GM19240 (cell line): Measurements from ENCODE around the gene TM6SF1.
"Not testable (repeated sequence)": the region's sequence is repeated elsewhere in the genome, so short reads cannot be mapped to it uniquely, and the experiment has no call there.

Experiments
- DNase-seq: peaks from one replicate; pipeline ENCODE4 v3.0.0; 2011; ENCODE audit warnings: low spot score; ENCODE audit not compliant: insufficient read length

Gene TM6SF1

DNA sequence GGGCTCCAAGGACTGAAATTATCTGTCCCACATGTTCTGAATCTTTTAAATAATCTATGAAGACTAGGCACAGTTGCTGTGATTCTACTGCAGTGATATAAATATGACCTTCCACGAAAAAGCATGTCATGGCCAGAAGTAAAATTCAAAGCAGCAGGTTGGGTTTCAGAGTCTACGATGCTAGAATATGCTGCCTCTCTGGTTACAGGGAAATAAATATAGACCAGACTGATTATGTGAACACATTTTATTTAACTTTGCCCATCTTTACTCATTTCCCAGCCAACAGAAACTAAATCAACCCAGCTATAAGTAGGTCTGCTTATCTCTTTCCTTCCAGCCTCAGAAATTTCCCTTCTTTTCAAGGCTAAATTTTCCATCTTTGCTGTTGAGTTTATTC lies 19.9 kb upstream of the TM6SF1 start:
- no peak for DNase-seq

DNA sequence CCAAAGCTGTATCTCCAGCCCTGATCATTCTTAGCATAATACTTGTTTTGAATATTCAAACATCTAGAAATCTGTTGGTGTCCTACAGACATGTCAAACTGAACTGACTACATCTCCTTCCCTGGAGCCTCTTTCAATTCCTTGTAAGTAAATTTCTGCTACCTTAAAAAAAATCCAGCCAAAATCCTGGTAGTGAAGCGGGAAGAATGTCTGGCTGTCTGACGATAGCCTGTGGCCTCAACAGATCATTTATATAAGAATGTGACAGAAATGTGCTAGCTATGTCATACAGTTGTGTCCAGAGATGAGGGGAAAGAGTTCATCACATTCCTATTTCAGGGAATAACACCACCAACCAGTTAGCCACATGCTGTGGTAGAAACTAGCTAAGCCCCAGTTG lies 18.6 kb upstream of the TM6SF1 start:
- DNase-seq: no peak

DNA sequence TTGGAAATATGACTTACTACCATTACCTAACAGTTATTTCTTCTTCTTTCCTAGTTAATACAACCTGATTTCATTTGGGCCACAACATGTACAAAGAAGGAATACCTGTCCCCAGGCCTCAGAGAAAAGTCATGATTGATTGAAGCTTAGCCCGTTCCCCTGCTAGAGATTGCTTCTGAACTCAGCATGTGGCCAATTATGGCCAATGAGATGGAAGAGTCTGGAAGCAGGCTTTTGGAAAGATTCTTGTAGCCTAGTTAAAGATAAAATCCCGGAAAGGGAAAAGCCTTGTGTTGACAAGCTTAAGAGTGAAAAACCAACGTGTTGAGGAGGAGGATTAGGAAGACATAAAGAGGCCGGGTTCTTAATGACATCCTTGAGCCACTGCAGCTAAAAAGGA lies 17.0 kb upstream of the TM6SF1 start:
- DNase-seq: no peak

DNA sequence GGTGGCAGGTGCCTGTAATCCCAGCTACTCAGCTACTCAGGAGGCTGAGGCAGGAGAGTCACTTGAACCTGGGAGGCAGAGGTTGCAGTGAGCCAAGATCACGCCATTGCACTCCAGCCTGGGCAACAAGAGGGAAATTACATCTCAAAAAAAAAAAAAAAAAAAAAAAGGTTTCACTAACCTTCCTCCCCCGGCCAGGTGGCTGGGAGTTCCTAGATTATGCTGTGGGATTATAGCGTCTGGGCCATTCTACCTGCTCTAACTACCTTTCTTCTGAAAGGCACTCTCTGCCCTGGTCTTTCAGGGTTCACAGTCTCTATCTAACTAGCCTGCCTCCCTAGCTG lies 15.5 kb upstream of the TM6SF1 start:
- DNase-seq: not testable (repeated sequence)

DNA sequence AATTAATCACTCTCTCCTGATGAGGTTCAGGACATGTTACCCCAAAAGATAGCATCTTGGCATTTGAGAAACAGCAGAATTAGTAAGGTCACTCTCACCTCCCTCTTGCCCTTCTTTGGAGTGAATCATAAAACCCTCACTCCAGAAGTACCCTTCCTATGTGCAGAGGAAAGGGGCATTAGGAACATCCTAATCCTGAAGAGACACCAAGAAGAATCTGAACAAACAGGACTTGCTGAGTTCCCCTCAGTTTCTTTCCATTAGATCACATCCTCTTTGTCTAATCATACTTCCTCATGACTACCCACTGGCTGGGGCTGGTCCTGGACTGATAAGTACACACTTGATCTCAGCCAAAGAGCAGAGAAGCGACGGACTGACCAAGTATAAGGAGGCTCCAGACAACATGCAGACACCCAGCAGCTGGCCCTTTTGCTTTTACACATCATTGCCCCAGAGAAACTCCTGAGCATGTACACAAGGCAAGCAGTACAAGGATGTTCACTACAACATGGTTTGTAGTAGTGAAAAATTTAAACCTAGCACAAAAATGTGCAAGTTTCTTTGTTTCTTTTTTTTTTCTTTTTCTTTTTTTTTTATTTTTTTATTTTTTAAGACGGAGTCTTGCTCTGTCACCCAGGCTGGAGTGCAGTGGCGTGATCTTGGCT lies 15.0 kb upstream of the TM6SF1 start:
- DNase-seq: no peak

DNA sequence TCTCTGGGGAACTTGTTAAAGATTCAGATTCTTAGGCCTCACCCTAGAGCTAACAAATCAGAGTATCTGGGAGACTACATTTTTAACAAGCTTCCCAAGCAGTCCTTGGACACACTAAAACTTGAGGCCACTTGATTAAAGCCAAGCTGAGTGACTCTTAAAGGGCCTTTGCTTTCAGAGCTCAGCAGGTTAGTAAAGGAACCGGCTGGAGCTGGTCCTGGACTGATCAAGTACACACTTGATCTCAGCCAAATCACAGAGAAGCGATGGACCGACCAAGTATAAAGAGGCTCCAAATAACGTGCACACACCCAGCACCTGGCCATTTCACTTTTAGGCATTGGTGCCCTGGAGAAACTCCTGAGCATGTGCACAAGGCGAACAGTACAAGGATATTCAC lies 12.9 kb upstream of the TM6SF1 start:
- no peak for DNase-seq

DNA sequence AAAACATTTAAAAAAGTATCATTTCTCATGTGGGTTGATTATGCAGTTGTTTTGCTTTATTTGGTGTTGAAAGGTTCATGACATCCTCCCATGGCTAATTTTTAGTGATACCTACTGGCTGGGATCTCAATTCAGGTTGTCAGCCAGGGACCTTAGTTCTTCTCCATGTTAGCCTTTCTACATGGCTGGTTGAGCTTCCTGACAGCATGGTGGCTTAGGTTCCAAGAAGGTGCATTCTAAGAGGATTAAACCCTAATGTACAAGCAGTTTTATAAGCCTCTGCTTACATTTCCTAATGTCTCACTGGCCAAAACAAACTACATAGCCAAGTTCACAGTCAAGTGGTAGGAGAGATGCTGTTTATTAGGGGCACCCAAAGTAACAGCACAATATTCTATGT lies 9.4 kb upstream of the TM6SF1 start:
- no peak for DNase-seq

DNA sequence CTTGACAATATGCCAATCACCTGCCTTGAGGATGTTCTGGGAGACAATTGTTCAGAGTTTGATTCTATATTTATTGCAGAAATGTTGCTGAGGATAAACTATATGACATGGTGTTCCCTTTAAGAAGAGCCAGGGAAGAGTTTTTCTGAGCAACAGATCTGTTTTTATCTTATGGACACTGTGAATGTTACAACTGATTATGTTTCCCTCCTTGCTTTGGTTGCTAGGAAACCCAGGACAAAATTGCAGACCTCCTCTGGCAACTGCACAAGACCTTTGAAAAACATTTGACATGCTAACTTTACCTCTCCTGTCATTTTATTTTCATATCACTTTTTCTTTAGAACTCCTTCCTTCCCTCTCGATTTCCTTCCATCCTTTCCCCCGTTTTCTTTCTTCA lies 8.2 kb upstream of the TM6SF1 start:
- DNase-seq: no peak

DNA sequence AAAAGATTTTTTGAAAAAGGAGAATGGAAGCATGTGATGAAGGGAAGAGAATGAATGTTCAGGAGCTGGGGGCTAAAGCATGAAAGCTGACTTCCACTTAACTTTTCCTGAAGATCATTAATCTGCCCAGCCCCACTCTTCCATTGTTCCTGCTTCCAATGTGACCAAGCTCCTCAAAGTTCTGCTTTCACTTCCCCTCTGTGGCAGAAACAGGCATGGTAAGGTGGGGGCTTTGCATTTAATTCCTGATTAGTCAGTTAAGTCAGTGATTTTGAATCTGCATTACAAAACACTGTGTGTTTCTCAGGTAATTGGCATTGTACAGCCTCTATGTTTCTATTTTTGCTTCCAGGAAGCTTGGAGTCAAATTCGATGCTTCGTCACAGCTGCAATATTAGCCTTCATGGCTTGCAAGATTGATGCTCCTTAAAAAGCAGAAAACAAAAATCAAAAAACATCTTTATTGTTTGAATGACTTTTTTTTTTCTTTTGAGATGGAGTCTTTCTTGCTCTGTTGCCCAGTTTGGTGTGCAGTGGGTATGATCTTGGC lies 7.3 kb upstream of the TM6SF1 start:
- DNase-seq: no peak

DNA sequence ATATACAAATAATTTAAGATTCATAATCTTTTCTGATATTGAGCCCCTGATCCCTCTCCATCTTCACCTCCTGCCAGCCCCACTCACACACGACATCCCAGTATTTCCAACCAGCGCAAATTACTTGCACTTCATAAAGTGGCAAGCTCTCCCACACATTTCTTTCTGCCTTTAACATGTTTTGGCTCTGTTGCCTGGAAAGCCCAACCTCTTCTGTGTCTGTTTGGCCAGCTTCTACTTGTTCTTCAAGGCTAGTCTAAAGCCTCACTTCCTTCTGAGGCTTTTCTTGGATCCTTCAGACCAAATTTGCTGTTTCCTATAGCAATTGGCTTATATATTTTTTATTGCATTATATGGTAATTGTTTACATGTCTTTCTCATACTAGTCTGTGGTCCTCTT lies 5.1 kb upstream of the TM6SF1 start:
- no peak for DNase-seq

DNA sequence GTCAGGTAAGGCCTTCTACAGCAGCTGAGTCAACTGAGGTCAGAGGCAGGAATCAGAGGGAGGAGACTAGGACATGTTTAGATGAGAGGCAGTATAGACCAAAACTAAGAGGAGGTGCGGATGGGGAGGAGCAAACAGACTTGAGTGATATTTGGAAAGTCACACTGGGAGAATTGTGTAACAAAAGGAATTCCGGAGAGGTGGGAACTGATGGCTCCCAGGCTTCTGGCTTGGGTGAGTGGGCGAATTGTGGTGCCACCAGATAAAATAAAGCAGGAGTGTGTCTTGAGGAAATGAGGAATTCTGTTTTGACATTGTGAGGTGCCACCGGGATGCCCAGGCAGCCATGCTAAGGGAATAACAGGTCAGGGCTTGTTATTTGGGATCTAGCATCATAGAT lies 3.3 kb upstream of the TM6SF1 start:
- DNase-seq: no peak

DNA sequence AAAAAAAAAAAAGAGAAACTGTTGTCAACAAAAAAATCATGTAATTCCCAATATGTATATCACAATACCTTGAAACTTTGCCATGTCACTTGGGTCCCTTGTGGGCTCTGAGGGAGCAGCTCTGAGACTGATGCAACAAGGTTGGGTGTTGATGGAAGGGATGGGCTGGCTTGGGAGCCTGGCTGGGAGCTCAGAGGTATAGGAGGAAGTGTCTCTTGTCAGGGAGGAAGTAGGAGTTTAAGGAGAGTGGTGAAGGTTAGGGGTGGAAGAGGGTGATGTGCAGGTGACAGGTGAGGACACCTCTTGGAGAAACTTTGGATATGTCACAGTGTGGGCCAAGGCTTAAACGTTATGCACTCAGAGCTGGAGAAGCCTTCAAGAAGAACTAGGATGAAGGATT lies 2.0 kb upstream of the TM6SF1 start:
- DNase-seq: no peak

DNA sequence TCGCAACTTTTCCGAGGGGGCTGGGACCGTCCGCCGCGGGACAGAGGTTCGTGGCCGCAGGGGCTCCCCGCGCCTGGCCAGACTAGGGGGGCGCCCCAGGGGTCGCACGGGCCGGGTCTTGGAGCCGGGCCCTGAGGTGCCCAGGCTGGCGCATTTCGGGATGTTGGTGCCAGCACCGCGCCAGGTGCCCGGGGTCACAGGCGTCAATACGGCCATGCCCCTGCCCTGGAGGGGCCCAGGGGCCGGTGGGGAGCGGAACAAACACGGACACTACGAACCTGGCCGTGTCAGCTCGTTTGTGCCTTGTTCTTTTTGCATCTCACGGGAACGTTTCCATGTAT lies 366 bp downstream of the TM6SF1 start:
- no peak for DNase-seq

DNA sequence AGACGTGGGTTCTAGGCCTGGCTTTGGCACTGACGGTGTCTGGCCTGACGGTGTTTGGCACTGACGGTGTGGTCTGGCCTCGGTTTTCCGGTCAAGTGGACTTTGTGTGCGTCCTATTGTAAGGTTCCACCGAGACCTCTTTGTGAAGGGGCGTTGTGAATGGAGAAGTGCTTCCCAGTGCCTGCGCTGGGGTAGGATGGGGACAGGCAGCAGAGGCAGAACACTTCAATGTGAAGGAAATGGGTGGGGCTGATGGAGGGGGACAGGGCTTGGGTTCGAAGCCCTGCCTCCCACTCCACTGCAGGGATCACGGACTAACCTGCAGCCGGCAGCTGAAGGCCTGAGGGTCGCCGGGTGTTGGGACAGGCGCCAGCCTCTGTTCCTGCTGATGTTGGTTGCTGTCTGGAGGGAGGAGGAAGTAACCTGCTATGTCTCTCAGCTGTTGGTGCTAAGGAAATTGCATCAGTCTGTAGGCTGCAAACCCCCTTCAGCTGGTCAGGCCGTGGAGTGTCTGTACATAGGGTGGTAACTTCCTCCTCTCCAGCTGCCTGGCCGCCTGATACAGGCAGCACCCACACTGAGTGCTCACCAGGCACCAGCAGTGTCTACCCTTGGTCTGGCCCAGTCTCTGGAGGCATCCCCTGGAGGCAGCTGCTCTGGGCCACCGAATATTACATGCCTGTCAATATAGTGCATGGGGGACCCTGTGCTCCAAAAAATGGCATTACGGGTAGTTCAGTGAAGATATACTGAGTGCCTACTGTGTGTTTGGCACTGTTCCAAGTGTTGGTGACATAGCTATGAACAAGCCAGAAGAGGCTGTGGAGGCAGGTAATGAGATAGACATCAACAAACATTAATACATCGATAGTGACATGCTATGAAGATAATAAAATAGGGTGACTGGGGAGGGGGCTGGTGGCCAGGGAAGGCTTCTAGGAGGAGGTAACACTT lies 1.1 kb downstream of the TM6SF1 start:
- no peak for DNase-seq

DNA sequence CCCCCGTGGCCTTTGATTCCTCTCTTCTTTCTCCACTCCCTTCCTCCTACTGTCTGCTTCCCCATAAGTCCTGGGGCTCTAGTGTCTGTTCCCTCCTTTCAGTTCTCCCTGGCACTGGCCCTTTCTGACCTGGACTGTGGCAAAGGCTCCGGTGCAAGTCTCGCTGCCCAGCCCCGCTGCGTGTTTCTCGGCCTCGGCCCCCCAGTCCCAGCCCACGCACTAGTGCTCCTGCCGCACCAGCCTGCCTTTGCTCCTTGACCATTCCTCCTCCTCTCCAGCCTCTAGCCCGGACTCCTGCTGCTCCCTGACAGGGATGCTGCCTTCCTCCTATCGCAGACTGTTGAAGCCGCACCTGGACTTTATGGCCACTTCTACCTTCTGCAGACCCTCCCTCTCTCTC lies 2.1 kb downstream of the TM6SF1 start:
- DNase-seq: no peak

DNA sequence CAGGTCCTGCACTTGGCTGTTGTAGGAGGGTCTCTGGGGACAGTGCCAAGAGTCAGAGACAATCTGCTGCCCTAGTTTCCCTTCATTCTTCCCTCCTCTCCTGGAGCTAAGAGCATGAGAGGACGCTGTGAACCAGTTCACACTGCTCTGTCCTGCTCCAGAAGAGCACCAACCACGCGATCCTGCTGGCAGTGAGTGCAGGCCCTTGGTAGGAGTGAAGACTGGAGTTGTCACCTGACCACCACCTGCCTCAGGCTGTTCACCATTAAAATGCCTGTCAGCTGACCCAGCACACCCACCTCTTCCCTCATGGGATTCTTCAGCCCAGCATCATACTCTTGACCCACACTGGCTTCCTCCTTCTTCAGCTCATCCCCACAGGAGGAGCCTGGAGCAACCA lies 2.9 kb downstream of the TM6SF1 start:
- DNase-seq: no peak

DNA sequence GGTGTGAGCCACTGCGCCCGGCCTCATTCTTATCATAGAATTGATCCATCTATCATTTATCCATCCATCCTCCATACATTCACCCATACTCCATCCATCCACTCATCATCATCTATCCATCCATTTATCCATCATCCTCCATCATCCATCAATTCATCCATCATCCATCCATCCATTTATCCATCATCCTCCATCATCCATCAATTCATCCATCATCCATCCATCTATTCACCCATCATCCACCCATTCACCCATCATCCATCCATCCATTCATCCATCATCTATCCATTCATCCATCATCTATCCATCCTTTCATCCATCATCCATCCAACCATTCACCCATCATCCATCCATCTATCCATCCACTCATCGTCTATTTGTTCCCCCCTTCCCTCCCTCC lies 3.7 kb downstream of the TM6SF1 start:
- no peak for DNase-seq

DNA sequence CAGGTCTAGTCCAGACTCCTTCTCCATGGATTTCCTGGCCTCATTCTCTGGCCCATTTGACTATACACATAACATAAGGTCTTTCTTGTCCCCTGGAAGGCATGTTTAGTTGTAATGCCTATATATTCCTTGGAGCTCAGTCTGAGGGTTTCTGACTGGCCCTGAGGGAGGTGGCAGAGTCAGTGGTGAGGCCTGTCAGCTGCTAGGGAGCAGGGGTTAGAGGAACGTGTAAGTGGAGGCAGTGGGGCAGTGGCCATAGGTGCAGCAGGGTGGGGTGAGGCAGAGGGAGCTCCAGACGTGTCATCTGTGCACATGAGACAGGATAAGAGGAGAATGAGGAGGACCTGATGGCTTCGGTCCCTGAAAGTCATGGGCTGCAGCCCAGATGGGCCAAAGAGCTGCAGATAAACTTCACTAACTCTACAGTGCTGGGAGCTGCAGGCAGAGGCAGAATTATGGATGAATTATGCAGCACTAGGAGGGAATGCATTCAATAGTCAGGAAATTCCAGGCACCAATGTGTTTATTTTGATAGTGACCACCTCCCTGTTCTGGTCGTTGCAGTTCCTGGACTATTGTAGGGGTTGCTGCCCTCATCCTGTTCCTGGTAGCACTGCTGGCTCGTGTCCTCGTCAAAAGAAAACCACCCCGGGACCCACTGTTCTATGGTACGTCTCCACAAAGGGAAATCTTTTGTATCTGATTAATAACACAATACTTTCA lies 4.9 kb downstream of the TM6SF1 start:
- DNase-seq: no peak

DNA sequence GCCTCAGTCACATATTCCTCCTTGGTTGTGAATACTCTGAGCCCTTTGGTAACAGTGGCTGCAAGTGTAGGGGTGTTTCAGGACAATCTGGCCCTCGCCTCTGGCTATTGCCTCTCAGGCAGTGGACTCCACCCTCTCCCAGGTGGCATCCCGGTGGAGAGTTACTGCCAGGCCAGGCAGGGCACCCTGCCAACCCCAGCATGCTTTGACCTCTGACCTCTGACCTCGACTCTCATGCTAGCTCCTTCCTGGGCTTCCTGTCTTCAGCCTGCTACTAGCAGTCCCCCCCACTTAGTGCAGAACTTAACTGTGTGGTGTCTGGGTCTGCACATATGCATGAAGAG lies 5.5 kb downstream of the TM6SF1 start:
- no peak for DNase-seq

DNA sequence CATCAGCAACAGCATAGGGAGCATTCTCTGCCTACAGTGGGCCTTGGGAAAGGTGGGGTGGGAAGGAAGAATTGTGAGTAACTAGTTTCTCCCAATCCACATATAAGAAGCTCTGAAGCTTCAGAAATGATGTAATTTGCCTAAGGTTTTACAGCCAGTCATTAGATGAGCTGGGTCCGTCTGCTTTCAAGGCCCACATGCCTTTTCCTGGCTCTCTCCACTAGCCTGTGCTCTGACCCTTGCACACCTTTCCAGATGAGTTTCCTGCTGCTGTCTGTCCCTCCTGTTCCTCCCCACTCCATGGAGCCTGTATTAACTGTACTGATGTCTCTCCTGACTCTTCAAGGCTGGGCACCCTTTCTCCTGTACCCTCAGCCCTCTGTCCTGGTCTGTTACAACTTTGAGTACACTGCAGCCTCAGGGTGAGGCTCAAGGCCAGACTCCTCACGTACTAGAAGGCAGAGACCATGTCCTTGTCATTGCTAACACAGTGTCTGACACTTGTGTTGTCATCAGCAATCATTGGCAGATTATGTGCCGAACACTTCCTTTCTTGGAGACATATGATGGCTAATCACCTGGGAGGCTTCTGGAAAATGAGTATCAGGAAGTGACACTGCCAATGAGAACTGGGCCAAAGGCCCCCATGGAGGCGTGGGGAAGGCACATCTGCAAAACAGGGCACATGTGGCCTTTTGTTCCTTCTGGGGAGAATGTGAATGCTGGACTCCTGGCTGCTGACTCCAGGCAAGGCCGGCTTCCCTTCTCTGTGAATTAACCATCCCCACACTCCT lies 6.6 kb downstream of the TM6SF1 start:
- no peak for DNase-seq

DNA sequence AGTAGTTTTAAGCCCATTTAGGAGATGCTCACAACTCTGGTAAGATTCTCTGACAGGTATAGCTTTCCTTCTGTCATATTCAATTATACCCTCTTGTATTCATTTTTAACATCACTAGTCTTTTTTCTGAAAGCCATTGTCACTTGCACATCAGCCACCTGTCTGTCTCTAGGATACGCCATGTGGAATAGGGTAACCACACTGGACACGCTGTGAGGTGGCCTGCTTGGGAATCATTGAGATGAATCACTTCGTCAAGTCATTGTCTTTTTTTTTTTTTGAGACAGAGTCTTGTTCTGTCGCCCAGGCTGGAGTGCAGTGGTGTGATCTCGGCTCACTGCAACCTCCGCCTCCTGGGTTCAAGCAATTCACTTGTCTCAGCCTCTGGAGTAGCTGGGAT lies 7.4 kb downstream of the TM6SF1 start:
- no peak for DNase-seq

DNA sequence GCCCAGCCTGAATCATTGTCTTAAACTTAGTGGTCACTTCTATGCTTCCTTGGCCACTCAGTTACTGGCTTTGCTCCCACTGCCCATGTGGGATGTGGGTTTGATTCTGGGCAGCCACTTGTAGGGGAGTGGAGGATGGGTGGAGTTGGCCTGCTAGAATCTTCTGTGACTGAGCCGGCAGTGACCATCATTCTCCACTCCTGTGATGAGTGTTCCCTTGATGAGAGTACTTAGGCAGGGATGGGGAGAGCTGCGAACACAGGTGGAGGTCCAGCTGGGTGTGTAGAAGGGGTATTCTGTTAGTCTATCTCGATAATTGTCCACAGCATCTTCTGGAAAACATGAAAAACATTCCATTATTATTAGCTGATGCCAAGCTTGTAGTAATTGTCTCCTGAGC lies 8.0 kb downstream of the TM6SF1 start:
- DNase-seq: no peak
